ENCODE data around the gene TGIF2LX.
"Not testable (repeated sequence)": the region's sequence is repeated elsewhere in the genome, so short reads cannot be mapped to it uniquely, and the experiment has no call there.

Gene TGIF2LX

DNA sequence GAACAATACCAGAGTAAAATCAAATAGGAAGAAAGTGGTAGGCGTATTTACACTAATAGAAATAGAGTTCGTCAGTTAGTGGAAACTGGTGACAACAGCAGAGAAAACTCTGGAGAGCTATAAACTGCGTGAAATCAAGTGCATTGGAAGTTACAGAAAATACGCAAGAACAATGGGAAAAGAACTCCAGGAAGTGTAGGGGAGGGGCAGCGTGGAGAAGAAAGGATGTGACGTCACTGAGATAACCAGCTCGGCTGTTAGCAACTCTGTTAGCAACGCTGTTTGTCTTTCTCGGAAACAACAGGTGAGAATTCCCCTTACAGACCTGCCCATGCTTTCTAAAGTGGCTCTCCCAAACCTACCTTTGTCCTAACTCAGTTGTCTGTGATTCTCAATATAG is at the start of gene TGIF2LX:
TGIF2LX (plus strand) TSS at position 244 of the 400 bp plus-strand sequence. CDS start 178 bp downstream, outside the sequence.
- DNase-seq (ENCODE audit: low read depth in 2 of 2) = not testable (repeated sequence)

DNA sequence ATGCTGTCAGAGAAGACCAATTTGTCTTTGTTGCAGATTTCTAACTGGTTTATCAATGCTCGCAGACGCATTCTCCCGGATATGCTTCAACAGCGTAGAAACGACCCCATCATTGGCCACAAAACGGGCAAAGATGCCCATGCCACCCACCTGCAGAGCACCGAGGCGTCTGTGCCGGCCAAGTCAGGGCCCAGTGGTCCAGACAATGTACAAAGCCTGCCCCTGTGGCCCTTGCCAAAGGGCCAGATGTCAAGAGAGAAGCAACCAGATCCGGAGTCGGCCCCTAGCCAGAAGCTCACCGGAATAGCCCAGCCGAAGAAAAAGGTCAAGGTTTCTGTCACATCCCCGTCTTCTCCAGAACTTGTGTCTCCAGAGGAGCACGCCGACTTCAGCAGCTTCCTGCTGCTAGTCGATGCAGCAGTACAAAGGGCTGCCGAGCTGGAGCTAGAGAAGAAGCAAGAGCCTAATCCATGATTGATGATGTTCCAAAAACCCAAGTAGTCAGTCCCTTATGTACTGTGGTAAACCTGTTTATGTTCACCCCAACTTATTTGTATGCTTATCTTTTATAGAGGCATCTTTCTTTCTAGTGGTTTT is 728 bp downstream of the TGIF2LX start:
- not testable (repeated sequence) for DNase-seq (ENCODE audit: low read depth in 2 of 2)

DNA sequence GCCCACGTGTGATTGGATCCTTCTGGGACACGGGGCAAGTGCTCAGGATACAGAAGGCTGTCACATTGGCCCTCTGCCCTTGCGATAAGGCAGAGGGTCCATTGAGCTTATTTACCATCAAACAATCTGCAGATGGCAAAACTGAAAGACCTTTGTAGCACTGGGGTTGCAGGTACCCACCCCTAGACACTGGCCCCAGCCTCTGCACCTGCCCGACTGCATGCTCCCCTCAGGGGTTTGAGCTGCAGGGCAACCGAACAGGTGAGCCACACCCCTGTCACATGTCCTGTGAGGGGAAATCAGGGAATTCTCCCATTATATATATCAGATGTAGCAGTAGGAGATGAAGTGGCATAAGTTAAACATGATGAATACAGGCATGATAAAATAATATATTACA is 21.4 kb downstream of the TGIF2LX start:
- not testable (repeated sequence) for DNase-seq (ENCODE audit: low read depth in 2 of 2)

DNA sequence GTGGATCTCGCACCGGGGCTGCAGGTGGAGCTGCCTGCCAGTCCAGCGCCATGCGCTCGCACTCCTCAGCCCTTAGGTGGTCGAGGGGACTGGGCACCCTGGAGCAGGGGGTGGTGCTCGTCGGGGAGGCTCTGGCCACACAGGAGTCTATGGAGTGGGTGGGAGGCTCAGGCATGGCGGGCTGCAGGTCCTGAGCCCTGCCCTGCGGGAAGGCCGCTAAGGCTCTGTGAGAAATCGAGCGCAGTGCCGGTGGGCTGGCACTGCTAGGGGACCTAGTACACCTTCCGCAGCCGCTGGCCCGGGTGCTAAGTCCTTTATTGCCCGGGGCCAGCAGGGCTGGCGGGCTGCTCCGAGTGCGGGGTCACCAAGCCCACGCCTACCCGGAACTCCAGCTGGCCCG is 43.9 kb downstream of the TGIF2LX start:
- DNase-seq (ENCODE audit: low read depth in 2 of 2) = not testable (repeated sequence)

All from fibroblast of skin of left biceps (primary cell).